ENCODE measurements around the gene SRGAP3.
"Not testable (repeated sequence)": the region's sequence is repeated elsewhere in the genome, so short reads cannot be mapped to it uniquely, and the experiment has no call there.

SRGAP3 gene

DNA sequence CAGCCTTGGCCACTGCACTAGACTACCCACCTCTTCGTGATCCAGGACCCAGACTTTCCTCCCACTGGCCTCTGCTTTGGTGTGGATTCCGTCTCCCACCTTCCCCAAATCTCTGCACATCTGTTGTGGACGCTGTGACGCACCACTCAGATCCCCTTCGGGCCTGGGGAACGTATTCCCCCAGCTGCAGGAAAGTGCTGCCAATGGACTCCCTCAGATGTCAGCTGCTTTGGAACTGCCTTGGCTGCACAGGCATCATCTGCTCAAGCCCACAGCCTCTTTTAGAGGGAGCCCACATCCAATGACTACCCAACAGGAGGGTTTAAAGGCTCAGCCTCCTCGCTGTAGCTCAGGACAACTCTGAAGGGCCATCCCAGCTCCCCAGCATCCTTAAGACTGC lies 152.0 kb downstream of the SRGAP3 start:
- Histone ChIP-seq H3K36me3 (no peaks in the 10 kb centered on the region), H3K4me1 (ENCODE audit: control insufficient read depth in 1 of 2, insufficient read depth in 1 of 2, low read depth in 1 of 2, low read length in 1 of 2) (no peaks in the 10 kb centered on the region), H3K27me3 (no peaks in the 10 kb centered on the region), H3K9me3 (no peaks in the 10 kb centered on the region), H3K4me3 (ENCODE audit: low read depth in 1 of 2, low read length in 1 of 2) (no peak overlapping the region), H3K27ac (no peak overlapping the region)
- TF ChIP-seq, protein P1, sequence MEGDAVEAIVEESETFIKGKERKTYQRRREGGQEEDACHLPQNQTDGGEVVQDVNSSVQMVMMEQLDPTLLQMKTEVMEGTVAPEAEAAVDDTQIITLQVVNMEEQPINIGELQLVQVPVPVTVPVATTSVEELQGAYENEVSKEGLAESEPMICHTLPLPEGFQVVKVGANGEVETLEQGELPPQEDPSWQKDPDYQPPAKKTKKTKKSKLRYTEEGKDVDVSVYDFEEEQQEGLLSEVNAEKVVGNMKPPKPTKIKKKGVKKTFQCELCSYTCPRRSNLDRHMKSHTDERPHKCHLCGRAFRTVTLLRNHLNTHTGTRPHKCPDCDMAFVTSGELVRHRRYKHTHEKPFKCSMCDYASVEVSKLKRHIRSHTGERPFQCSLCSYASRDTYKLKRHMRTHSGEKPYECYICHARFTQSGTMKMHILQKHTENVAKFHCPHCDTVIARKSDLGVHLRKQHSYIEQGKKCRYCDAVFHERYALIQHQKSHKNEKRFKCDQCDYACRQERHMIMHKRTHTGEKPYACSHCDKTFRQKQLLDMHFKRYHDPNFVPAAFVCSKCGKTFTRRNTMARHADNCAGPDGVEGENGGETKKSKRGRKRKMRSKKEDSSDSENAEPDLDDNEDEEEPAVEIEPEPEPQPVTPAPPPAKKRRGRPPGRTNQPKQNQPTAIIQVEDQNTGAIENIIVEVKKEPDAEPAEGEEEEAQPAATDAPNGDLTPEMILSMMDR (IDR thresholded peaks at IDR 0.05) = no peak

DNA sequence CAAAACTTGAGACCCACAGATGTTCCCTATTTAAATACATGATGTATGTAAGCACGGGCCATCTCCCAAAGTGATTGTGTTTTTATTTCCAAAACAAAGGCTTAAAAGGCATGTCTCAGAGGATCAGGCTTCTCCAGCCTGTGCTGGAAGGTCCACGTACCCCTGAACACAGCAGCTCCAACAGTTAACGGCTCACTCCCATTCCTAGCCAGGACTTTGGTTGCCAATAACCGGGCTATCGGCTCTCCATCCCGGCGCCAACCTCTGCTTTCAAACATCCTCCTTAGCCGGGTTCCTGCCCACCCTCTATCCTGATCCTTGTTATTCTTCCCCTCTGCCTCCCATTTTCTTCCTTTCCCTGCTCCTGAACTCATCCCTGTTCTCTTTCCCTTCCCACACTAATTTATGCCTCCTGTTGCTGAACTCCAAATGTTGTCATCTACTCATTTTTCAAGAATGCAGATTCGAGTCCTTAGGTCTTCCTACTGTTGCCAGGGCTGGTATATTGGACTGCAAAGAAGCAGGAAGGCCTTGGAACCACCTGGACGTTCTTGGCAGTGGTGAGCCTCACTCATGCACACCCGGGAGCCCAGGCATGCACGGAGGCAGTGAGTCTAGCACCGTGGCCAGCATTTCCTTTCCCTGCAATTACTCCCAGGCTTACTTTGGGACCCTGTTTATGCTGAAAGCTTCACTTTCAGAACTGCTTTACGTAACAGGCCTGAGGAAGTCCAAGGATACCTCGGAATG lies 157.8 kb downstream of the SRGAP3 start:
- H3K27ac ChIP-seq = no peak overlapping the region
- H3K9me3 ChIP-seq = no peaks in the 10 kb centered on the region
- H3K36me3 ChIP-seq = no peaks in the 10 kb centered on the region
- TF ChIP-seq, protein P1 (IDR thresholded peaks at IDR 0.05) = no peak
- H3K27me3 ChIP-seq = no peaks in the 10 kb centered on the region
- H3K4me3 ChIP-seq (ENCODE audit: low read depth in 1 of 2, low read length in 1 of 2) = no peak overlapping the region
- no peaks in the 10 kb centered on the region for H3K4me1 ChIP-seq (ENCODE audit: control insufficient read depth in 1 of 2, insufficient read depth in 1 of 2, low read depth in 1 of 2, low read length in 1 of 2)

DNA sequence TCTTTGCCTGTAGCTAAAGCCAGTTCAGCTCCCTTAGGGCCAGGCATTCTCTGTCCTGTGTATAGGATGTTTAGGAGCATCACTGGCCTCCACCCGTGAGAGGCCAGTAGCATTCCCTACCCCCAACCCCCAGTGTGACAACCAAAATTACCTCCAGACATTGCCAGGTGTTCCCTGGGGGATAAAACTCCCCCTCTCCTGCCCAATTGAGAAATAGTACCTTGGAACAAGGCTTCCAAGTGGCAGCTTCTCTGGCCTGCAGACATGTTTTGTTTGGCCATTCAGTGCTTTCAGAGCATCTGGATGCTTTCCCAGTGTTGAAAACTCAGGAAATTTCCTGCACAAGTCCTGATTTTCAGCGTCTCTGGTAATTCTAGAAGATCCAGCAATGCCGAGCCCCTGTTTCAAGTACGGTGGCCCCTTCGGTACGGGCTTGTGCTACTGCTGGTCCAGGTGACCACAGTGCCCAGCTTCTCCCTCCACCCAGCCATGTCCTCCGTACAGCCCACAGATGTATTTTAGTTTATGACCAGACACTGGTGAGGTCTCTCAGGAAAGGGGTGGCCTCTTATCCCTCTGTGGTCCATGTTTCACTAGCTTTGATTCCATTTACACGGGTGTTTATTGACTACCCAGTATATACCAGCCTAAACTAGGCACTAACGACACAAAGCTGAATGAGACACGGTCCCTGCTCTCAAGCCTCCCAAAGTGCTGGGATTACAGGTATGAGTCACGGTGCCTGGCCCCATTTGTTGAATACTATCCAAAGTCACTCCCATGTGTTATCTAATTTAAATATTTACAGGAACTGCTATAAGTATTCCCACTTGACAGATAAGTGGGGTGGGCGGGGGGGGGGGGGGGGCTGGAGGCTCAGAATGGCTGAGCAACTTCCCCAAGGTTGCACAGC lies 160.7 kb downstream of the SRGAP3 start:
- Histone ChIP-seq H3K4me3 (ENCODE audit: low read depth in 1 of 2, low read length in 1 of 2) (no peak overlapping the region), H3K27me3 (no peaks in the 10 kb centered on the region), H3K36me3 (no peaks in the 10 kb centered on the region), H3K27ac (no peak overlapping the region), H3K9me3 (no peaks in the 10 kb centered on the region), H3K4me1 (ENCODE audit: control insufficient read depth in 1 of 2, insufficient read depth in 1 of 2, low read depth in 1 of 2, low read length in 1 of 2) (no peaks in the 10 kb centered on the region)
- TF ChIP-seq, protein P1 (IDR thresholded peaks at IDR 0.05) = no peak

DNA sequence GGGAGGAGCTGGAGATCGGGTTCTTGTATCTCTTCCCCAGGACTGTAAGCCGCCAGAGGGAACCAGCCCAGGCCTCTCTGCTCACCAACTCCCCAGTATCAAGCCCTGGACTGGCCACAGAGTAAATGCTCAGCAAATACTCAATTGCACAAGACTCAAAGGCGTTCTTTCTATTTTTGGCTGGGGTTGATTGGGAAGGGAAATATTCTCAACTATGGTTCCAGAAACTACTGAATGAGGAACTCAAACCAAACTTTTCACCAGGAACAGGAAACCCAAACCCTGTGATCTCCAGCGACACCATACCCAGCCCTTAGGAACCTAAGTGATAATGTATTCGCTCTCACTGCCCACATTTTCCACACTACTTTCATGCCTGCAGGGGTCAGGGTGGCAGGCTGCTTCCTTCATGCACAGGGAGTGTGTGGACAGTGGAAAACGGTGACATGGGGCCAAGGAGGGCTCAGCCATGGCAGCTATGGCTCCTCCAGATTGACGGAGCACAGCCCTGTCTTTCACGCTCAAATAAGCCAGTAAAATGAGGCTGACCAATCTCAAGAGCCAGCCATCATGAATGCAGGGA lies 161.5 kb downstream of the SRGAP3 start:
- H3K36me3 ChIP-seq = no peaks in the 10 kb centered on the region
- TF ChIP-seq, protein P1 (IDR thresholded peaks at IDR 0.05) = no peak
- H3K27ac ChIP-seq = no peak overlapping the region
- no peak overlapping the region for H3K4me3 ChIP-seq (ENCODE audit: low read depth in 1 of 2, low read length in 1 of 2)
- no peaks in the 10 kb centered on the region for H3K9me3 ChIP-seq
- H3K4me1 ChIP-seq (ENCODE audit: control insufficient read depth in 1 of 2, insufficient read depth in 1 of 2, low read depth in 1 of 2, low read length in 1 of 2) = no peaks in the 10 kb centered on the region
- H3K27me3 ChIP-seq = no peaks in the 10 kb centered on the region

DNA sequence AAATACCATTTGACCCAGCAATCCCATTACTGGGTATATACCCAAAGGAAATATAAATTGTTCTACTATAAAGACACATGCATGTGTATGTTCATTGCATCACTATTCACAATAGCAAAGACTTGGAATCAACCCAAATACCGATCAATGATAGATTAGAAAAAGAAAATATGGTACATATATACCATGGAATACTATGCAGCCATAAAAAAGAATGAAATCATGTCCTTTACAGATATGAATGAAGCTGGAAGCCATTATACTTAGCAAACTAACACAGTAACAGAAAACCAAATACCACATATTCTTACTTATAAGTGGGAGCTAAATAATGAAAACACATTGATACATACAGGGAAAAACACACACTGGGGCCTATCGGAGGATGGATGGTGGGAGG lies 164.0 kb downstream of the SRGAP3 start:
- not testable (repeated sequence) for H3K27ac ChIP-seq; H3K4me3 ChIP-seq (ENCODE audit: low read depth in 1 of 2, low read length in 1 of 2); H3K36me3 ChIP-seq; H3K27me3 ChIP-seq; H3K4me1 ChIP-seq (ENCODE audit: control insufficient read depth in 1 of 2, insufficient read depth in 1 of 2, low read depth in 1 of 2, low read length in 1 of 2); H3K9me3 ChIP-seq
